OCI-LY1 (cell line): ENCODE results near the gene CMTM8.

Experiments used
- H2AFZ ChIP-seq: fragments of 200-600 bp; sonication (generic), shearing (Covaris generic); 2 replicates; pipeline ENCODE4 v1.6.0; 2014; ENCODE audit warnings: antibody characterized with exemption, mild to moderate bottlenecking, low read length
- H3F3A ChIP-seq: fragments of 200-600 bp; sonication (generic), shearing (Covaris generic); 2 replicates; pipeline ENCODE4 v1.6.0; 2014; ENCODE audit warnings: mild to moderate bottlenecking, antibody characterized with exemption, low read length, moderate library complexity; ENCODE audit not compliant: insufficient read depth
- H3K27ac ChIP-seq: fragments of 200-600 bp; sonication (generic); 2 replicates; pipeline ENCODE4 v1.5.1; 2014; ENCODE audit warnings: low read length, mixed run types, mild to moderate bottlenecking, low read depth; ENCODE audit not compliant: poor library complexity, severe bottlenecking
- H3K27me3 ChIP-seq: fragments of 200-600 bp; sonication (generic); 2 replicates; pipeline ENCODE4 v1.6.0; 2014; ENCODE audit warnings: antibody characterized with exemption, mild to moderate bottlenecking, low read length, moderate library complexity; ENCODE audit not compliant: insufficient read depth
- H3K36me3 ChIP-seq: fragments of 200-600 bp; sonication (generic); 2 replicates; pipeline ENCODE4 v1.6.1; 2014; ENCODE audit warnings: mild to moderate bottlenecking, antibody characterized with exemption, low read length, moderate library complexity, mixed read lengths; ENCODE audit not compliant: insufficient read depth
- H3K4me1 ChIP-seq: fragments of 200-600 bp; sonication (generic); 2 replicates; pipeline ENCODE4 v1.5.1; 2014; ENCODE audit warnings: mild to moderate bottlenecking, low read length, moderate library complexity; ENCODE audit not compliant: insufficient read depth, severe bottlenecking
- H3K4me2 ChIP-seq: fragments of 200-600 bp; sonication (generic), shearing (Covaris generic); 2 replicates; pipeline ENCODE4 v1.6.1; 2014; ENCODE audit warnings: low read length
- H3K4me3 ChIP-seq: fragments of 200-600 bp; sonication (generic); 2 replicates; pipeline ENCODE4 v1.5.1; 2014; ENCODE audit warnings: low read length, low read depth, mild to moderate bottlenecking, mixed read lengths; ENCODE audit not compliant: poor library complexity, severe bottlenecking
- H3K79me2 ChIP-seq: fragments of 200-600 bp; shearing (Covaris generic); 2 replicates; pipeline ENCODE4 v1.6.1; 2016; ENCODE audit warnings: mixed run types, low read length, mixed read lengths; ENCODE audit not compliant: insufficient read depth
- H3K9ac ChIP-seq: fragments of 200-600 bp; sonication (generic), shearing (Covaris generic); 2 replicates; pipeline ENCODE4 v1.6.1; 2014; ENCODE audit warnings: mild to moderate bottlenecking, low read length, mixed read lengths
- H3K9me2 ChIP-seq: fragments of 200-600 bp; sonication (generic), shearing (Covaris generic); 2 replicates; pipeline ENCODE4 v1.6.1; 2014; ENCODE audit warnings: low read depth, mild to moderate bottlenecking, low read length, mixed read lengths
- H3K9me3 ChIP-seq: fragments of 200-600 bp; shearing (Covaris generic); 2 replicates; pipeline ENCODE4 v1.6.1; 2014; ENCODE audit warnings: low read length, mixed read lengths
- H4K20me1 ChIP-seq: fragments of 200-600 bp; sonication (generic), shearing (Covaris generic); 2 replicates; pipeline ENCODE4 v1.6.0; 2016; ENCODE audit warnings: mild to moderate bottlenecking, low read length; ENCODE audit not compliant: insufficient read depth
- EZH2 ChIP-seq: fragments of 200-600 bp; sonication (generic), shearing (Covaris generic); IDR thresholded peaks from 2 replicates; pipeline ENCODE4 v1.8.0; 2017; ENCODE audit warnings: borderline replicate concordance, mixed run types, mild to moderate bottlenecking, antibody characterized with exemption, low read length, moderate library complexity, mixed read lengths
- TF ChIP-seq, protein P1 (sequence below): fragments of 200-600 bp; sonication (generic), shearing (Covaris generic); IDR thresholded peaks from 2 replicates; pipeline ENCODE4 v1.5.1; 2017; ENCODE audit warnings: mild to moderate bottlenecking, antibody characterized with exemption, low read length, moderate library complexity, mixed read lengths

The CMTM8 gene

DNA sequence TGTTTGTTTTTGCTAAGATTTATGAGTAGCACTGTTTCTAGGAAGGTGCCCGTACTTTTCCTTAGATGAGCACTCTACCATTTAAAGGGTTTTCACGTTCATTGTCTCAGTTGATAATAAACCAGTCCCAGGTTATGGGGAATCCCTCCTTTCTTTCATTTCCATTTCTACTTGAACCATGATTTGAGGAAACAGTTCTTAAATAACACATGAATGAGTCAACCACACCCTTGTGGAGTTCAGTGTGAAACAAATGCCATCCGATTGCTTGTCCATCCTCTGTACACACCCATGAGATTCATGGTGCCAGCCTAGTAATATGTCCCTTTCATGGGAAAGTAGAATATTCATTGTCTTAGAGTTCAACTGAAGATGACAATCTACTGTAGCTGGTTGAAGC, 23.1 kb downstream of the CMTM8 start:
- Histone ChIP-seq H2AFZ (no peak overlapping the region), H4K20me1 (no peaks in the 10 kb centered on the region)
- TF ChIP-seq, protein P1, sequence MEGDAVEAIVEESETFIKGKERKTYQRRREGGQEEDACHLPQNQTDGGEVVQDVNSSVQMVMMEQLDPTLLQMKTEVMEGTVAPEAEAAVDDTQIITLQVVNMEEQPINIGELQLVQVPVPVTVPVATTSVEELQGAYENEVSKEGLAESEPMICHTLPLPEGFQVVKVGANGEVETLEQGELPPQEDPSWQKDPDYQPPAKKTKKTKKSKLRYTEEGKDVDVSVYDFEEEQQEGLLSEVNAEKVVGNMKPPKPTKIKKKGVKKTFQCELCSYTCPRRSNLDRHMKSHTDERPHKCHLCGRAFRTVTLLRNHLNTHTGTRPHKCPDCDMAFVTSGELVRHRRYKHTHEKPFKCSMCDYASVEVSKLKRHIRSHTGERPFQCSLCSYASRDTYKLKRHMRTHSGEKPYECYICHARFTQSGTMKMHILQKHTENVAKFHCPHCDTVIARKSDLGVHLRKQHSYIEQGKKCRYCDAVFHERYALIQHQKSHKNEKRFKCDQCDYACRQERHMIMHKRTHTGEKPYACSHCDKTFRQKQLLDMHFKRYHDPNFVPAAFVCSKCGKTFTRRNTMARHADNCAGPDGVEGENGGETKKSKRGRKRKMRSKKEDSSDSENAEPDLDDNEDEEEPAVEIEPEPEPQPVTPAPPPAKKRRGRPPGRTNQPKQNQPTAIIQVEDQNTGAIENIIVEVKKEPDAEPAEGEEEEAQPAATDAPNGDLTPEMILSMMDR: no peak
- no peak for TF ChIP-seq EZH2

DNA sequence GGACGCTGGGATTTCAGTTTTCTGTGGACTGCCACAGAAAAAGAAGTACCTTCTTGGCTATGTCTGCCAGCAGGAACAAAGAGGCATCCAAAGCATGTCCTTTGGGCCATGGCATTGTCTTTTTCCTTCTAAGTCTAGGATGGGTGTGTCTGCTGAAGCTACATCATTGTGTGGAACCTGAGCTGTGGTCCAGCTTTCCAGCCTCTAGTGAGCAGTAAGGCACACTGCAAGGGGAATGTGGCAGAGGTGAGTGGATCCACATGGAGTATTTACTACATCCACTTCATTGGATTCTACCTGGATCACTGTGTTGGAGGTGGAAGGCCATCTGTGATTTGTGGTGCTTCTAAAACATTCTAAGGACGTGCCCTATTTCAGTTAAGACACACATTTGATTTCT, 23.7 kb downstream of the CMTM8 start:
- H3K9me2 ChIP-seq: no peaks in the 10 kb centered on the region

More for the DNA sequence above, 23.1 kb downstream of the CMTM8 start:
- no peak overlapping the region for H3K9ac ChIP-seq
- no peaks in the 10 kb centered on the region for H3K9me3 ChIP-seq
- H3K4me3 ChIP-seq: no peak overlapping the region
- no peaks in the 10 kb centered on the region for H3K27me3 ChIP-seq
- no peaks in the 10 kb centered on the region for H3F3A ChIP-seq
- H3K9me2 ChIP-seq: no peaks in the 10 kb centered on the region
- 0 out of 2 replicates have a peak, but pooled peaks cover 6% of the 10 kb centered on the region for H3K36me3 ChIP-seq
- no peaks in the 10 kb centered on the region for H3K79me2 ChIP-seq
- no peak overlapping the region for H3K4me2 ChIP-seq
- no peaks in the 10 kb centered on the region for H3K4me1 ChIP-seq
- no peak overlapping the region for H3K27ac ChIP-seq

DNA sequence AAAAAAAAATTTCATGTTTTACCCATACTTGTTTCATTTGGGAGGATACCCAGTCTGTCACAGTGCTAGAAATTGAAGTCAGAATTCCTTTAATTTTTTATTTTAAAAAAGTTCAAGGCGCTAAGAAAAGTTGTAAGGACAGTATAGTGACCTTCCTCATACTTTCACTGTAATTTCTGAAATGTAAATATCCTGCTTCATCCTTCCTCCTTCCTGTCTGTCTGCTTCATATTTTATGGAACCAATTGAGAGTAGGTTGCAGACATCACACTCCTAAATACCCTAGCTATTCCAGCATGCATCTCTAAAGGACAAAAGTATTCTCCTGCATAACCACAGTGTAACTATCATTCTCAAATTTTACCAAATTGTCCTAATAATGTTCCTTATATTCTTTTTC, 35.8 kb downstream of the CMTM8 start:
- no peak for TF ChIP-seq EZH2
- TF ChIP-seq, protein P1: no peak
- no peaks in the 10 kb centered on the region; the same call in 1 of the 2 replicates for H3K36me3 ChIP-seq

More for the DNA sequence above, 23.7 kb downstream of the CMTM8 start:
- Histone ChIP-seq H3K27me3 (no peaks in the 10 kb centered on the region), H3F3A (no peaks in the 10 kb centered on the region), H3K4me2 (no peak overlapping the region), H2AFZ (no peak overlapping the region), H3K9ac (no peak overlapping the region), H4K20me1 (no peaks in the 10 kb centered on the region), H3K4me1 (no peaks in the 10 kb centered on the region), H3K79me2 (no peaks in the 10 kb centered on the region), H3K4me3 (no peak overlapping the region), H3K9me3 (no peaks in the 10 kb centered on the region), H3K36me3 (0 out of 2 replicates have a peak, but pooled peaks cover 6% of the 10 kb centered on the region), H3K27ac (no peak overlapping the region)
- TF ChIP-seq, protein P1: no peak
- no peak for TF ChIP-seq EZH2

More for the DNA sequence above, 35.8 kb downstream of the CMTM8 start:
- Histone ChIP-seq H3K9ac (no peak overlapping the region), H2AFZ (no peak overlapping the region), H4K20me1 (no peaks in the 10 kb centered on the region), H3K79me2 (no peaks in the 10 kb centered on the region), H3K9me2 (no peaks in the 10 kb centered on the region), H3K4me3 (no peak overlapping the region), H3K27me3 (no peaks in the 10 kb centered on the region), H3K27ac (no peak overlapping the region), H3K4me2 (no peak overlapping the region), H3K9me3 (no peaks in the 10 kb centered on the region), H3K4me1 (peaks cover 7% of the 10 kb centered on the region), H3F3A (no peaks in the 10 kb centered on the region)
